Panc1 (cell line): Measurements from ENCODE around the gene HINT3.

Experiments
- CTCF ChIP-seq: fragments of 450-650 bp; IDR thresholded peaks from 2 replicates; pipeline ENCODE4 v1.5.1; 2017; ENCODE audit warnings: mild to moderate bottlenecking
- POLR2AphosphoS5 ChIP-seq: IDR thresholded peaks from 2 replicates; pipeline ENCODE4 v1.6.1; 2012; ENCODE audit warnings: mild to moderate bottlenecking, low read depth, low read length, moderate library complexity

DNA sequence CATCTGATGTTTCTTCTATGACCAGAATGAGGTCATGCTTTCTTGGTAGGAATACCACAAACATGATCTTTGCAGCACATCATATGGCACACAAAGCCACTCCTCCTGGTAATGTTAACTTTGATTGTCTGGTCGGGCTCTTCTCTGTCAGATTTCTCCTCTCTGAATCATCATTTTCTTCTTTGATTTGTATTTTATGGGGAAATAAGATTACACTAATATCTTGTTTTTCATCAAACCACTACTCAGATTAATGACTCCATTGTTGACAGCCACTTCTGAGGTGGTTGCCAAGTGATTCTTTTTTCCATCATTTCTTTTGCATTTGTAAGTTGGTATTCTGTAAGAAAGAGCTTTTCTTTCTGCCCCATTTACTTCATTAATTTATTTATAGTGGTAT is 59.3 kb downstream of the HINT3 start:
- TF ChIP-seq POLR2AphosphoS5: no peak
- TF ChIP-seq CTCF: no peak
